Activated CD4-positive, alpha-beta T cell treated with anti-CD3 and anti-CD28 coated beads for 48 hours (primary cell): Measurements from ENCODE around the gene CYBA.

Source experiments
- DNase-seq: peaks from one replicate; pipeline ENCODE4 v3.0.0-alpha.2; 2020

The CYBA gene

GRCh38 chr16:88650749-88651275 is at the start of gene CYBA:
Gene CYBA (minus strand): TSS chr16:88651053. CDS start chr16:88651013, 40 bp downstream.
- DNase-seq: peak; percentile 90

GRCh38 chr16:88700322-88700635 is 49.4 kb upstream of the CYBA start:
- no peak for DNase-seq

GRCh38 chr16:88699180-88699579 is 48.3 kb upstream of the CYBA start:
- DNase-seq: no peak

- no peak for DNase-seq
Measured at GRCh38 chr16:88698646-88699045, 47.8 kb upstream of the CYBA start.

DNA sequence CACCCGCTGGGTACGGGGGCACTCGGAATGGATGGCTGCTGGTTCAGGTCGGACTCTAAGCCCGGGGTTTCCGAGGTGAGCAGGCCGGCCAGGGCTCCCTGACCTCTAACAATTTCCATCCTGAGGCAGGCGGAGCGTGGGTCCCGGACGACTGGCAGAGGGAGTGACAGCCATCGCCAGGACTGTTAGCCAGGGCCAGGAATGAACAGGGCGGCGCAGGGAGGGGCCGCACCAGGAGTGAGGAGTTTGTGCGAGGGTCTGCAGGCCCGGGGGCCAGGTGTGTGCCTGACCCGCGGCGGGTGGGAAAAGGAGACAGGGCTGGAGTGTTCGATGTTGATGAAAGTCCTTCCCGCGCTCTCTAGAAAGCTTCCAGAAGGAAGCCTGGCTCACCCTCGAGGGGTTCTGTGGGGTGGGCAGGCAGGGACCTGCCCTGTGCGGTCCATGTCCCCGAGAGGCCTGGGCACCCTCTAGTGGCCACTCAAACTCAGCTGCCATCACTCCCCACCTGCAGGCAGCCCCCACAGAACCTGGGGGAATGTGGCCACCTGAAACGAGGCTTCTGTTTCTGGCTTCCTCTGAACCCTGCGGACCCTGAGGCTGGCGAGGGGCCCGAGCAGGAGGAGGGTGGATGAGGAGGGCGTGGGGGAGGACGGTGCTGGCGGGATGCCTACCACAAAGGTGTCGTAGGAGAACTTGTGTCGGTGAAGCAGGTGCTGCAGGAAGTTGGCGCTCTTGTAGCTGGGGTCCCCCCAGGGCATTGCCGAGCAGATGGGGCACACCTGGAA is 47.2 kb upstream of the CYBA start:
- no peak for DNase-seq

DNA sequence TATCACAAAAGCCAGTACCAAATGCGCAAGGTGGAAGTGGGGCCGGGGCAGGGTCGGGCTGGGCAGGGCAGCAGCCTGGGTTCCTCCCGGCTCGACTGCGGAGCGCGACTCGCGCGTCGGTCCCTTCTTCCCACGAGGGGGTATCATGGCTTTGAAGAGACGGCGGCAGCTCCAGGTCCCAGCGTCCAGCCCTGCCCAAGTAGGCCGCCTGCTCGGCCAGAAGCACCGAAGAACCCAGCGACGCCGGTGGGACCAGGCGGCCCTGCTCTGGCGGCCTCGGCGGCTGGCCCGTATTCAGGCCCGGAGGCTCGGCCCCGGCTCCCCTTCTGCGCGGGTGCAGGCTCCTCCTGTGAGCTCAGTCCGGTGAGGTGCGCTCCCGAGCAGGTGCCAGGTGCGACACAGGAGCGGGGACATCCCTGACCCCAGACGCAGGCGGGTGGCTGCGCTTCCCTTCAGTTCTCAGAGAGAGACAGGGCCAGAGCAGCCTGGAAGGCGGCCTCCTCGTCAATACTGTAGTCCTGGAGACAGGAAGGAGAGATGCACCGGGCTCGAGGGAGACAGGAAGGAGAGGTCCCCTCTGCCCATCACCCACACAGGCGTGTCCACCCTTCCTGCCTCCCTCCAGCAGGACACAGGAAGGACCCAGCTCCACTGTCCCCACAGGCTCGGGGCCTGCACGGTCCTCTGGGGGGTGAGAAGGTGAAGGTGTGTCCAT is 46.4 kb upstream of the CYBA start:
- no peak for DNase-seq

DNA sequence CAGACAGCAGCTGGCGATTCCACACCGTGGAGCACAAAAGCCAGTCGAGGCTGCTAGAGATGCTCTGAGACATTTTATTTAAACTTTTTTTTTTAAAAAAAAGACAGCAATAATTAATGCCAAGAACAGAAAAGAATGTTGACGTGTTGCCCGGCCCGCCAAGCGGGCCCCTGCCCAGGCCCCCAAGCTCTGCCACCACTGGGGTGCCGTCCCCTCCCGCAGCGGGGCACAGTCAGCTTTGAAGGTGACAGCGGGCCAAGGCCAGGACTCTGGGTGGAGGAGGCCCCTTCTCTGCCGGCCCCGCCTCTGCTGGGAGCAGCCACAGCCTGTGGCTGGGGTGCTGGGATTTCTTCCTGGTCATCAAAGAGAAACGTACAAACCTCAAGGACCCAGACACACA is 45.6 kb upstream of the CYBA start:
- no peak for DNase-seq

DNA sequence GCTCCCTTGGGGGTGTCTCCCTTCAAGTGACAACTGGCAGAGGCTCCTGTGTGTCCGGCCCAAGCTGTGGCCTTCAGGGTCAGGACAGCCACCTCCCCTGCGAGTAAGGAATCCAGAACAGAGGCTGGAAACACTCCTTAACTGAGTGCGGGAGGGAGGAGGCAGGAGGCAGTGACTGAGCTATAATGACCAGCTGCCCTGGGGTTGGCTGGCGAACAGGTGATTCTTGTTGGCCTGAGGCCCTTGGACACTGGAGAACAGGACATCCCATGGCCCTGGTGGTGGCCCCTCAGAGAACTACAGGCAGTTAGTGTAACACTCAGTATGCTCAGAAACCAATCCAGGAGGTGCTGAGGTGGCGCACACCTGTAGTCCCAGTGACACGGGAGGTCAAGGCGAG is 44.9 kb upstream of the CYBA start:
- no peak for DNase-seq

GRCh38 chr16:88695218-88695617 is 44.4 kb upstream of the CYBA start:
- no peak for DNase-seq

DNA sequence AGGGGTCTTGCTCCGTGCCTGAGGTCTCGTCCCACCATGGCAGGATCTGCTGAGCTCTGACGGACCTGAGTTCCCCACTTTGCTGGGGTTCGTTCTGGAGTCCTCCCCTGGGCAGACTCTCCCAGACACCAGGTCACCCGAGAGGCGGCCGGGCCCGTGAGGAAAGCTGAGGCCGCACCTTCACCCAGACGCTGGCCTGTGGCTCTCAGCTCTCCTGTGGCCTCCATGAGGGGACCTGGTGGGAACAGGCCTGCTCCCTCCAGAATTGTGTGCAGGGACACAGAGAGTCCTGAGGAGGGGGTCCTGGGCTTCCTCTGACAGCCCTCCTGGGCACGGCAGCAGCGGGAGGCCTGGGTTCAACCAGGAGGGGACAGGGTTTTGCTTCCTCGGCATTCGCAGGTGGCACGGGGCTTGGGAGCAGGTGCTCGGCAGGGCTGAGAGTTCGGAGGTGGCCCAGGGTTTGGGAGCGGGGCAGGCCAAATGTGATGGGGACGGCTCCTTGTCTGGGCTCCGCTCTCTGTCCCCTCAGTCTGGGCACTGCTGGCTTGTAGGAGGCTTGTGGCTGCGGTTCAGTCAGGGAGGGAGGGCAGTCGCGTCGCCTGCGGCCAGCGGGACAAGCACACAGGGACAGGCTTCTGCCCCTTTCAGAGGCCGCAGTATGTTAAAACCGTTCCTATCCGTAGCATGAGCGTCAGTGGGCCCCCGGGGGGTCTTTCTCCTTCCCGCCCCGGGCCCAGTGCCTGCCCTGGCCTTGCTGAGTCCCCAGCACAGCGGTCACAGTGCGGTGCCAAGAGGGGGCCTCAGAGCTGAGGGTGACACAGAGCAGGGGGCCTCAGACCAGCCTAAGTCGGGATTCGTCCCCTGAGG is 43.6 kb upstream of the CYBA start:
- no peak for DNase-seq

GRCh38 chr16:88693420-88694177 is 42.7 kb upstream of the CYBA start:
- DNase-seq: no peak

- no peak for DNase-seq
Measured at GRCh38 chr16:88692861-88693260, 42.0 kb upstream of the CYBA start.

DNA sequence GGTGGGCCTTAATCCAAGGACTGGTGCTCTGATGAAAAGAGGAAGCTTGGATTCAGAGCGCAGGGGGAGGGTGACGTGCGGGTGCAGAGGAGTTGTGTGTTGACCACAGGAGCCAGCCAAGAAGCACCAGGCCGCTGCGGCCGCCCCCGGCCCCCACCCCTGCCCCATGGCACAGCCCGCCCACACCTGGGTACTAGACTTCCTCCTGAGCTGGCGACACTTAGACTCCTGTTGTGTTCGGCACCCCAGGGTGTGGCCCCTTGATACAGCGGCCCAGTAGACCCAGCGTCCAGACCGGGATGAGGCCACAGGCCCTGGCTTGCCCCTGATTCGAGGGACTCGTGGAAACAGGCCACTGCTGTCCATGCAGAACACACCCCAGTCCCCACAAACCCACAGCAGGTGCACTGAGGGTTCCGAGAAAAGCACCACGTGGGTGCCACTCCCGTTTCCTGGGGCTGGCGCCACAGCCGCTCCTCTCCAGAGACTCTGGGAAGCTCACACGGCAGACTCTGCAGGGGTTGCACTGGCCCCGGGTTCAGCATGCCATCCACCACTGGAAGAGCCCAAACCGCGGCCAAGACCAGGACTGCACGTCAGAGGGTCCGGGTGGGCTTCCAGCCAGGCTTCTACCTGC is 41.2 kb upstream of the CYBA start:
- DNase-seq: no peak

- no peak for DNase-seq
Measured at GRCh38 chr16:88691129-88691813, 40.4 kb upstream of the CYBA start.

- DNase-seq: no peak
Measured at GRCh38 chr16:88690341-88691128, 39.7 kb upstream of the CYBA start.

- DNase-seq: no peak
Measured at GRCh38 chr16:88688013-88688778, 37.3 kb upstream of the CYBA start.

GRCh38 chr16:88687676-88688012 is 36.8 kb upstream of the CYBA start:
- DNase-seq: no peak

GRCh38 chr16:88687254-88687576 is 36.4 kb upstream of the CYBA start:
- no peak for DNase-seq

DNA sequence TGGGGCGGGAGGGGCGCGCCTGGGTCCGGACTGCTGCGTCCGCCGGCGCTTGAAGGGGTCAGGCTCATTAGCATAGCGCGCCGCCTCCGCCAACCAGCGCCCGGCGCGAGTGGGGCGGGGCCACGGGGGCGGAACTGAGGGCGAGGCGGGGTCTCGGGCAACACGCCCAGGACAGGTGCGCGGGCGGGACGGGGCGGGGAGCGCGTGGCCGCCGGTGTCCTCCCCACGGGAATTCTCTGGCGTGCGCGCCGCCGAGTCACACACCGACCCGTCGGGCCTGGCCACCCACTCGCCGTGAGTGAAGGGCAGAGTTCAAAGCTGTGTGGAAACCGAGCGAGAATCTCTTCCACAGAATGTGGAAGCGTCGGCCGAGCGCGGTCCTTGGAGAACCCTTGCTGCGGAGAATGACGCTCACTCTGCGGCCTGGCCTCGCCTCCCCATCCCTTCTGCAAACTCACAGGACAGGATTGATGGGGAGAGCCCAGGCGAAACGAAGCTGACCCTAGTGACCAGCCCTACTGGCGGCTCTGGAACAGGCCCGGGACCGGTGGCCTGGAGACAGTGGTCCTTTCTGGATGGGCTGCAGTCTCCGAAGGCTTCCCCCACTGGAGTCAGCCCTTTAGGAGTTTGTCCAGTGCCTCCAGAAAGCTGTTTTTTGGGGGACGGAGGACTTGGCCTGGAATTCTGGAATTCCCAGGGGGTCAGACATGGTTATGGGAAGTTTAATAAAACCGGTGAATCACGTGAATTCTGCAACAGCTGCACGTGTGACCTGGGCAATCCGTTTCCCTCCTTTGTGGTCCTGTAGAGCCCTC is 35.8 kb upstream of the CYBA start, which contains the start of gene SNAI3:
Gene SNAI3, minus strand, starts transcription at position 69 of the 815 bp plus-strand sequence. CDS start 101 bp downstream, outside the sequence.
- peak; percentile 90 for DNase-seq
